ENCODE results near the gene IGFALS.

- TF ChIP-seq, protein P1, sequence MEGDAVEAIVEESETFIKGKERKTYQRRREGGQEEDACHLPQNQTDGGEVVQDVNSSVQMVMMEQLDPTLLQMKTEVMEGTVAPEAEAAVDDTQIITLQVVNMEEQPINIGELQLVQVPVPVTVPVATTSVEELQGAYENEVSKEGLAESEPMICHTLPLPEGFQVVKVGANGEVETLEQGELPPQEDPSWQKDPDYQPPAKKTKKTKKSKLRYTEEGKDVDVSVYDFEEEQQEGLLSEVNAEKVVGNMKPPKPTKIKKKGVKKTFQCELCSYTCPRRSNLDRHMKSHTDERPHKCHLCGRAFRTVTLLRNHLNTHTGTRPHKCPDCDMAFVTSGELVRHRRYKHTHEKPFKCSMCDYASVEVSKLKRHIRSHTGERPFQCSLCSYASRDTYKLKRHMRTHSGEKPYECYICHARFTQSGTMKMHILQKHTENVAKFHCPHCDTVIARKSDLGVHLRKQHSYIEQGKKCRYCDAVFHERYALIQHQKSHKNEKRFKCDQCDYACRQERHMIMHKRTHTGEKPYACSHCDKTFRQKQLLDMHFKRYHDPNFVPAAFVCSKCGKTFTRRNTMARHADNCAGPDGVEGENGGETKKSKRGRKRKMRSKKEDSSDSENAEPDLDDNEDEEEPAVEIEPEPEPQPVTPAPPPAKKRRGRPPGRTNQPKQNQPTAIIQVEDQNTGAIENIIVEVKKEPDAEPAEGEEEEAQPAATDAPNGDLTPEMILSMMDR (IDR thresholded peaks at IDR 0.05) = no peak
- TF ChIP-seq POLR2A (IDR thresholded peaks at IDR 0.05) (no peak), EP300 (IDR thresholded peaks at IDR 0.05) (no peak), POLR2AphosphoS5 (IDR thresholded peaks at IDR 0.05) (no peak)
Observed at GRCh38 chr16:1816396-1817275, 23.1 kb upstream of the IGFALS start.
